GM12875 (cell line): ENCODE data around the gene DENND1A.

Source experiments
- H3K4me3 ChIP-seq: one replicate; pipeline ENCODE4 v1.5.1; 2011; ENCODE audit warnings: low read depth, low read length, control low read depth
- CTCF ChIP-seq: IDR thresholded peaks from 2 replicates; pipeline ENCODE4 v1.5.1; 2011; ENCODE audit warnings: low read depth, mild to moderate bottlenecking, control low read depth, inconsistent platforms, low read length, moderate library complexity, borderline replicate concordance; ENCODE audit not compliant: insufficient read depth

Gene DENND1A

DNA sequence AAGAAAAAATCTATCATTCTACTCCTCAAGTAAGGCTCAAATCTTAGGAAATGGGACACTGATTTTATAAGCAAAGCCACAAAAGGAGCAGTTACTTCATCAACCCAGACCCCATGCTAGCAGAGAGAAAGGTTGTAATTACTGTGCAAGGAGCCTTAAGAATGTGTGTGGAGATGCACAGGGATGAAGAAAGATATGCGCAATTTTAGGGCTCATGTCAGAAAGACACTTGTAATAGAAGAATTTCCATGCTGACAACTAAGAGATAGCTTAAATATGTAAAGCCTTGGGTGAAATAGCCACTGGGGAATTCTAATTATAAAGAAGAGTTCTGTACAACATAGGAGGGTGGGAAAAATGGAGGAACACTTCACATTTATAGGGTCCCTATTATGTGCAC, 432.1 kb downstream of the DENND1A start:
- no peak for TF ChIP-seq CTCF

GRCh38 chr9:123495731-123496130, 434.2 kb downstream of the DENND1A start:
- H3K4me3 ChIP-seq, result no peak overlapping the region
- no peak for TF ChIP-seq CTCF

More for the DNA sequence above, 432.1 kb downstream of the DENND1A start:
- no peak overlapping the region for H3K4me3 ChIP-seq

DNA sequence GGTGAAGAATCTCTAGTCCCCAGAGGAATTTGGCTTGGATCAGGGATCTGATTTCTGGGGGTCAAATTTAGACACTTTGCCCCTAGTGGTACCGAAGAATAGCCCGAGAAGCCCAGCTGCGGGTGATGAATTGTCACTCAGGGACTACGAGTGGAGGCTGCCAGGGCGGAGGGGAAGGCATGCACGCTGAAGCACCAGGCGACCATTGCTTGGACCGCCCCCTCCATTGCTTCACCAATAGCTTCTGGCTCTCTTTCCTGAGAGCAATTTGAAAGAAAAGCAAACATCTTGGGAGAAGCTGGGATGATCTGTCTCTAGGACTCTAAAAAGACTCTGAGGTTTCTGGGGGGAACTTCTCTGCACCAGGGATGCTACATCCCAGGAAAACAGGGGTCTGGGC, 436.3 kb downstream of the DENND1A start:
- H3K4me3 ChIP-seq, result no peak overlapping the region
- no peak for TF ChIP-seq CTCF

GRCh38 chr9:123490688-123491087, 439.2 kb downstream of the DENND1A start:
- no peak overlapping the region for H3K4me3 ChIP-seq
- no peak for TF ChIP-seq CTCF

GRCh38 chr9:123488722-123489321, 441.1 kb downstream of the DENND1A start:
- no peak for TF ChIP-seq CTCF
- no peak overlapping the region for H3K4me3 ChIP-seq

GRCh38 chr9:123487944-123488548, 441.9 kb downstream of the DENND1A start:
- no peak for TF ChIP-seq CTCF
- H3K4me3 ChIP-seq, result no peak overlapping the region

DNA sequence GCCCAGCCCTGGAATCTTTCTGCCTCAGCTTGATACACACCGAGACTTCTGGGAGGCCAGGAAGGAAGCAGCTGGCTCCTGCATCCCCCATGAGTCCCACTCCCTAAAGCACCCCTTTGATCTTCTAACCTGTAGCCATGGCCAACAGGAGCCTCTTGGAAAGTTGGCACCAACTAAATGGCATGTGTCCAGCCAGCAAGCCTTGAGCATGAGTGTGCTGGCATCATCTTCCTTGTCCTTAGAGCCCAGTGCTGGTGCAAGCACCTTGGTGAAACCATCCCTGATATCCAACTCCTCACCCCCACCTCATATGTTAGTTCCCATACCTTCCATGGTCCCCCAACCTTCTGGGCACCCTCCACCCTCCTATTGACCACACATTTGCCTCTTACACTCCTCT, 443.5 kb downstream of the DENND1A start:
- TF ChIP-seq CTCF, result no peak
- H3K4me3 ChIP-seq, result no peak overlapping the region
